GM18507 (cell line): Measurements from ENCODE around the gene NUDT13.
"Not testable (repeated sequence)": the region's sequence is repeated elsewhere in the genome, so short reads cannot be mapped to it uniquely, and the experiment has no call there.

Source experiments
- DNase-seq: peaks from one replicate; pipeline ENCODE4 v3.0.0; 2011; ENCODE audit warnings: low read depth; ENCODE audit not compliant: insufficient read length; ENCODE audit errors: extremely low spot score
- FAIRE-seq: peaks from 2 replicates; lab custom pipeline; 2011; peaks lifted over from hg19 to GRCh38; lab: Jason Lieb, UNC

Gene NUDT13

GRCh38 chr10:73096449-73097304 is 13.6 kb upstream of the NUDT13 start, which contains the start of gene P4HA1:
TSS of gene P4HA1 (minus strand) at chr10:73096866. CDS start at chr10:73074883, 21,983 bp downstream.
- peak; percentile 98 for DNase-seq
- peak; percentile 96 for FAIRE-seq

- FAIRE-seq (no peak), DNase-seq (no peak)
Observed at GRCh38 chr10:73097305-73097670, 13.0 kb upstream of the NUDT13 start.

GRCh38 chr10:73099141-73099540 is 11.1 kb upstream of the NUDT13 start:
- FAIRE-seq: no peak
- no peak for DNase-seq

GRCh38 chr10:73106301-73106700 is 4.0 kb upstream of the NUDT13 start:
- DNase-seq (no peak), FAIRE-seq (no peak)

- FAIRE-seq, DNase-seq: not testable (repeated sequence)
Observed at GRCh38 chr10:73109248-73109652, 1.0 kb upstream of the NUDT13 start.

- FAIRE-seq, DNase-seq: not testable (repeated sequence)
Observed at GRCh38 chr10:73112032-73112431, 1.8 kb downstream of the NUDT13 start.

- DNase-seq (no peak), FAIRE-seq (no peak)
Observed at GRCh38 chr10:73113551-73113950, 3.3 kb downstream of the NUDT13 start.

GRCh38 chr10:73116017-73116416 is 5.8 kb downstream of the NUDT13 start:
- DNase-seq (no peak), FAIRE-seq (no peak)

- peak; percentile 88 for FAIRE-seq
- no peak for DNase-seq
Observed at GRCh38 chr10:73117976-73118743, 7.9 kb downstream of the NUDT13 start.

- DNase-seq: no peak
Observed at GRCh38 chr10:73119457-73119856, 9.2 kb downstream of the NUDT13 start.

GRCh38 chr10:73119952-73120351 is 9.7 kb downstream of the NUDT13 start:
- no peak for DNase-seq
- no peak for FAIRE-seq

More at GRCh38 chr10:73119457-73119856, 9.2 kb downstream of the NUDT13 start:
- FAIRE-seq: no peak

GRCh38 chr10:73126343-73126742 is 16.1 kb downstream of the NUDT13 start:
- no peak for FAIRE-seq
- no peak for DNase-seq

- DNase-seq (no peak), FAIRE-seq (no peak)
Observed at GRCh38 chr10:73131301-73131700, 21.0 kb downstream of the NUDT13 start.

GRCh38 chr10:73131913-73132686 is 21.8 kb downstream of the NUDT13 start:
- FAIRE-seq: no peak
- DNase-seq: no peak

GRCh38 chr10:73134727-73135126 is 24.5 kb downstream of the NUDT13 start:
- DNase-seq (no peak), FAIRE-seq (no peak)

- DNase-seq (no peak), FAIRE-seq (no peak)
Observed at GRCh38 chr10:73136627-73137026, 26.4 kb downstream of the NUDT13 start.

- DNase-seq: no peak
- no peak for FAIRE-seq
Observed at GRCh38 chr10:73139251-73139650, 29.0 kb downstream of the NUDT13 start.

- no peak for FAIRE-seq
- DNase-seq: no peak
Observed at GRCh38 chr10:73141603-73142002, 31.3 kb downstream of the NUDT13 start.

- not testable (repeated sequence) for FAIRE-seq, DNase-seq
Observed at GRCh38 chr10:73150633-73151413, 40.6 kb downstream of the NUDT13 start.
